CD4-positive, alpha-beta T cell treated with Interleukin-4 for 4 hours (primary cell): ENCODE data around the gene CD72.
"Not testable (repeated sequence)": the region's sequence is repeated elsewhere in the genome, so short reads cannot be mapped to it uniquely, and the experiment has no call there.

Experiments used
- DNase-seq: peaks from one replicate; pipeline ENCODE4 v3.0.0-alpha.2; 2020

CD72 gene

DNA sequence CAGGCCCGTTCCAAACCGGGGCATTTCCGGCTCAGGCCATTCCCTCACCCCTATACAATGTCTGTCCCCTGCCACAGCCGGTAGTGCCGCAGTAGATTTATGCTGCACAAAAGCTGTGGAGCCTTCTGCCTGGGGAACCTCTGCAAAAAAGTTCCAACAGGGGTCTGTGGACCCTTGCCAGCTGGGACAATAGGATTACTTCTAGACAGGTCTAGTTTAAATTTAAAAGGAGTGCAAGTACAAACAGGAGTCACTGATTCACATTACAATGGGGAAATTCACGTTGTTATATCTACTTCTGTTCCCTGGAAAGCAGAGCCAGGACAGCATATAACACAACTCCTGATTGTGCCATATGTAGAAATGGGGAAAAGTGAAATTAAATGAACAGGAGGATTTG is 34.7 kb downstream of the CD72 start:
- DNase-seq: not testable (repeated sequence)

DNA sequence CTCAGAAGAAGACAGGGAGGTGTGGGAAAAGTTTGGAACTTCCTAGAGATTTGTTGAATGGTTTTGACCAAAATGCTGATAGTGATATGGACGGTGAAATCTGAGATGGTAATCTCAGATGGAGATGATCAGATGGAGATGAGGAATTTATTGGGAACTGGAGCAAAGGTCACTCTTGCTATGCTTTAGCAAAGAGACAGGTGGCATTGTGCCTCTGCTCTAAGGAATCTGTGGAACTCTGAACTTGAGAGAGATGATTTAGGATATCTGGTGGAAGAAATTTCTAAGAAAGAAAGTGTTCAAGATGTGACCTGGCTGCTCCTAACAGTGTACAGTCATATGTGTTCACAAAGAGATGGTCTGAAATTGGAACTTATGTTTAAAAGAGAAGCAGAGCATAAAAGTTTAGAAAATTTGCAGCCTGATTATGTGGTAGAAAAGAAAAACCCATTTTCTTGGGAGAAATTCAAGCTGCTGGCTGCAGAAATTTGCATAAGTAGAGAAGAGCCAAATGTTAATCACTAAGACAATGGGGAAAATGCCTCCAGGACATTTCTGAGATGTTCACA is 38.5 kb downstream of the CD72 start:
- not testable (repeated sequence) for DNase-seq

DNA sequence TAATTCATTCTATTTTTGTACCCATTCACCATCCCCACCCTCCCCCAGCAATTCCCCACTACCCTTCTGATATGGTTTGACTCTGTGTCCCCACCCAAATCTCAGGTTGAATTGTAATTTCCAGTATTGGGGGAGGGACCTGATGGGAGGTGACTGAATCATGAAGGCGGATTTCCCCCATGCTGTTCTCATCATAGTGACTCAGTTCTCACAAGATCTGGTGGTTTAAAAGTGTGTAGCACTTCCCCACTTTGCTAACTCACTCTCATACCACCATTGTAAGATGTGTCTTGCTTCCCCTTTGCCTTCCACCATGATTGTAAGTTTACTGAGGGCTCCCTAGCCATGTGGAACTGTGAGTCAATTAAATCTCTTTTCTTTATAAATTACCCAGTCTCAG is 39.1 kb downstream of the CD72 start:
- no peak for DNase-seq

DNA sequence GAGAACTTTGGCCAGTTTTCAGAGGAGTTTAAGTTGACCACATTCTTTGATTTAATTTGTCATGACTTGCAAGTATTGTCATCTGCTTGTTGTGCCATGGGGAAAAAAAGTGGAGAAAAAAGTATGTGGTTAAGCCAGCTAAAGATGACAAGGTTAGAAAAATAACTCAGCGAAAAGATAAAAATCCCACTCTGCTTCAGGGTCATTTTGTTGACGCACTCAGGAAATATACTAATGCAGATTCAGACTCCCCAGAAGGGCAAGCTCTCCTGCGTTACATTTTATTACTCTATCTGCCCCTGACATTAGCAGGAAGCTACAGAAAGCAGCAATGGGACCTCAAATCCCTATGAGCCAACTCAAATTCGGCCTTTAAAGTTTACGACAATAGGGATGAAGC is 40.7 kb downstream of the CD72 start:
- DNase-seq: no peak

DNA sequence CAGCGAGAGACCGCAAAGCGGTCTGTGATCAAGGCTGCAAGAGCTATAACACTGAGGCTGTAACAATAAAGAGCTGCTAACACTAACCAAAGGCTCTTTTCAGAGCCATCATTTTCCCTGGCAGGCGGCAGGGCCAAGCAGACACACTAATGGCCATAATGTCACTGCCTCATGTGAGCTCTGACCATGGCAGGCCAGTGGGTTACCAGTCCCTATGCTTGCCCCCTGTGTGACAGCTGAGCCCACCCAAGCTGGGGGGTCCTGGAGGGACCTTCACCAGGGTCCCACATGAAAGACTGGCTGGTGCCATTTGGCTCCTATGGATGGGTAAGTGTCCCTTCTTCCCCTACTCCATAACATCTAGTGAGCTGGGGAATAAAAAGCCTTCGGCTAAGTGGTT is 42.7 kb downstream of the CD72 start:
- no peak for DNase-seq

DNA sequence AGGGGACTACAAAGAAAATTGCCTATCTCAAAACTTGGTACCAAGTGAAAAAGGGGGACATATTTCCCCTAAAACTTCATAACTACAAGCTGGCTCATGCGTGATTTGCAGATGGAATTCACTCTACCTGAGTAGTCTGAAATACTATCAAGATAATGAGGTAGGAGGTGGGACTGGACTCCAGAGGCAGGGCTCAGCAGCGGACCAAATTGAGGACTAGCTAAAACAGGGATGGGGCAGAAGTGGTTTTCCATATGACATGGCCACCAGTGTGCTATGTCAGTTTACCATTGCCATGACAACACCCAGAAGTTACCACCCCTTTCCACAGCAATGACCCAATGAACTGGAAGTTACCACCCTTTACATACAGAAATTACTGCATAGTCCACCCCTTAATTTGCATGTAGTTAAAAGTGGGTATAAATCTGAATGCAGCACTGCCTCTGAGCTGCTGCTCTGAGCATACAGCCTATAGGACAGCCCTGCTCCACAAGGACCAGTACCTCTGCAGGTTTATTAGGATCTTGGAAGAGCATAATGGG is 43.6 kb downstream of the CD72 start:
- no peak for DNase-seq

DNA sequence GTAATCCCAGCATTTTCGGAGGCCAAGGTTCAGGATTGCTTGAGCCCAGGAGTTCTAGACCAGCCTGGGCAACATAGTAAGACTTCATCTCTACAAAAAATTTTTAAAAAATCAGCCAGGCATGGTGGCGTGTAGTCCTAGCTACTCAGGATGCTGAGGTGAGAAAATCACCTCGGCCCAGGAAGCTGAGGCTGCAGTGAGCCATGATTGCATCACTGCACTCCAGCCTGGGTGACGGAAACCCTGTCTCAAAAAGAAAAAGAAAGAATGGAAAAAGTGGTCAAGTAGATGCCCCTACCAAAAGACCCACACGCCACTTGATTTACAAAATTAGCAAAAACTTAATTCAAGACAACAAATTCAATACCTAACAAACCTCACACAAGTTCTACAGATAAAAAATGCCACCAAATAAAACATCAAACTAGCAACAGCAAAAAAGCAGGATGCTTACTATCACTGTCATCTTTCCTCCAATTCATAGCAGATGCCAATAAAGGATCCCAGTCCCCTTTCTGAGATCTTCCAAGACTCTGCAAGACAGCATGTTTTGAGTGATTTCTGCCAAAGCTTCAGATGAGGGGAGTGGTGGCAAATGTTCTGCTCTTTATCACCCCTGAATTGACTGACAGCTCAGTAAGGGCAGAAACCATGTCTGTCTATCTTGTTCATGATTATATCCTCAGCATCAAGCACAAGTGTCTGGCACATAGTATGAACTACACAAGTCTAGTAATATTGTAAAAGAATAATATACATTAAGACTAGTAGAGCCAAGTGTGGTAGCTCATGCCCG is 47.3 kb downstream of the CD72 start:
- peak; percentile 2 for DNase-seq

DNA sequence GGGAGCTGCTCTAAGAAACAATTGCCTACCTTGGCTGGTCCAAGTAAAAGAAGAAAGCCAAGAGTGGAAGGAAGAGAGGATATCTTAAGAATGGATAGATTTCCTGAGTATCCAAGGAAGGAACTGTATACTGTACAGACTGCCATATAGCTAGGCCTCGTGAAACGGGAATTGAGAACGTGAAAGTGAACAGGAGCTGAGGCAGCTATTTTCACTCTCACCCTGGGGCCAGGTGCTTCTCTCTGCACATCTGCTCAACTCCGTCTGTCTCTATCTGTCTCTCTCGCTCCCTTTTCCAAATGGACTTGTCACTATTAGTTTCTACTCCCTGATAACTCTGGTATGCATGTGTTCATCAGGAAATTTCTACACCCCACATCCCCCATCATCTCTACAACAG is 49.0 kb downstream of the CD72 start:
- DNase-seq: no peak

DNA sequence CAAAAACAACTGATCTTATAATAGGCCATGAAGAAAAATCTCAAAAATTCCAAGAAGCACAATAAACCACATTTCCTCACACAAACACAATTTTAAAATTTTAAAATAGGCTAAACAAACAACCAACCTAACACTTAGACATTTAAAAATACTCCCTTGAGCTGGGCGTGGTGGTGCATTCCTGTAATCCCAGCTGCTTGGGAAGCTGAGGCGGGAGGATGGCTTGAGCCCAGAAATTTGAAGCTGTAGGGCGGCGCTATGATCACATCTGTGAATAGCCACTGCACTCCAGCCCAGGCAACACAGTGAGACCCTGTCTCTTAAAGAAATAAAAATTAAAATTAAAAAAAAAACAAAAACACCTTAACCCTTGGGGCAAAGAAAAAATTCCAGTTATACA is 50.0 kb downstream of the CD72 start:
- DNase-seq: no peak

DNA sequence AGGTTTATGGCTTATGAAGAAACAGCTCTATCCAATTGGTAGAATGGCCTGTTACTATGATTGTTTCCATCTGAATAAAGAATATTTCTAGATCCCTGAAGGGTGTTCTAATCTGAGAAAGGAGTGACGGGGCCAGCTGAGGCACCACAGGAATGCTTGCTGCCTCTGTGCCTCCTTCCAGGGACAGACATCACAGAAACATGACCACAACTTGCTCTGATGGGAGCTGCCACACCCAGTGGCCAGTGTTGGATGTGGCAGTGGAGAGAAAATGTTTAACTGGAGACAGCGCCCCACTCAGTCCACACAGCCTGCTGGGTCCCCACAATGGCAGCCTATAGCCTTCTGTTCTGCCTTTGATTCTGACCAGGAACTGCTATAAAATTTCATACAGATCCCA is 51.8 kb downstream of the CD72 start:
- no peak for DNase-seq

DNA sequence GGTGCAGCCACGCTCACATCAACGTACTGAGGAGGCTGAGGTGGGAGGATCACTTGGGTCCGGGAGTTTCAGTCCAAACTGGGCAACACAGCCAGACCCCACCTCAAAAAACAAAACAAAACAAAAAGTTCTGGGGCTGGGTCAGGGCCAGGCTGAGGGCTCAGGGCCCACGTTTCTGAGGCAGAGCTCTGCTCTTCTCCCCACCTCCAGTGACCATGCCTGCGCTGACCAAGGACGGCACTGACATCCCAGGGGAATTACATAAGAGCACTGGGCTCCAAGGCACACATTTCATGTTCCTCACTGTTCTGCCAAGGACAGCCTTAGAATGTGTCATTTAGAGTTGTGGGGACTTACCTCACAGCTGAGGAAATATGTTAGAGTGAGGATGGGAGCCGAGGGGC is 53.6 kb downstream of the CD72 start:
- DNase-seq: no peak

DNA sequence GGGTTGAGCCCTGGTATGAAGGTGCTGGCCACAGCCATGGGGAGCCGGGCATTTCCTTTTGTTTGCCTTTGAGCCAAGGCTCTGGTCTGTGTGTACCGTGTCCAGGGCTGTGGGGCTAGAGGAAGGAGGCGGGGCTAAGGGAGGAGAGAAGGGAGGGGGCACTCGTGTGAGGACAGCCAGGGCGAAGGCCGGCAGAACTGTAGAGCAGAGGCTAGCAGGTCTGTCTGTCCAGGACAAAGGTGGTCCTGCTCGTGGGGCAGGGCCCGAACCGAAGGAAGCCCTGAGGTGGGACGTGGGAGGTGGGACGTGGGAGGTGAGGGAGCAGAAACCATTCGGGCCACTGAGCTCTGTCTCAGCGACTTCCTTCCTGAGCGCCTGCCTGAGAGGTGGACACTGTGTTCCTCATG is 54.4 kb downstream of the CD72 start:
- DNase-seq: no peak

DNA sequence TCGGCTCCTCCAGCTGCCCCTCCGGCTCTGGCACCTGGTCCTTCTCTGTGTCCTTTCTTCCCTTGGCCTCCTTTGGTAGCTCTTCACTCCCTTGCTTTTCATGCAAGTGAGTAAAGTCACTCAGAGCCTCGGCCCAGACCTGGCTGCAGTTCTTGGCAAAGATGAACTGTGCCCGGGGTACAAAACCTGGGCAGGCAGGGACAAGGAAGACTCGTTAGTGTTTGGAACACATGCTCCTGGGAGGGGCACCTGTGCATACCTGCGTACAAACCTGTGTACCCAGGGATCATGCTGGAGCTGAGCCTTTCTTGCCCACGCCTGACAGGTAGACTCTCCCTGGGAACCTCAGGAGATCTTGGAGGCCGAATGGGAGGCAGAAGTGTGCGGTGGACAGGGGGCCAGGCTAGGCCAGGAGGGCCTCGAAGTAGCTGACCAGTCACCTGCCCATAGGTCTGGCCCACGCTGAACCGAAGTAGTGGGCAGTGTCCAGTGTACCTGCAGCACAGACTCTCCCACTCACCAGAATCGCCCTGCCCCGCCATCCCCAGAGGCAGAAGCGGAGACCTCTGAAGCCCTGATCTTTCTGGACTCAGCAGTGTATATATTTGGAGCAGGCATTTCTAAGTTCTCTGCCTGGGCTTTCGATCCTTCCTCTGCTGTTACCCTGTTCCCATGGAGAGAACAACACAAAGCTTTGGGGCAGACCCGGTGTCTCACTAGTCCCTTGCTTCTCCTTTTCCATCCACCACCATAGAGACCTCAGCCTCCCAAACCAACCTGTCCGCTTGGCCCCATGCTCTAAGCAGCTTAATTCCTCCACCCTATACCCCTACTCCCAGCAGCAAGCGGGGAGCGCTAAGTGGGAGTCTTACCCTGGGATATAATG is 55.1 kb downstream of the CD72 start:
- no peak for DNase-seq

DNA sequence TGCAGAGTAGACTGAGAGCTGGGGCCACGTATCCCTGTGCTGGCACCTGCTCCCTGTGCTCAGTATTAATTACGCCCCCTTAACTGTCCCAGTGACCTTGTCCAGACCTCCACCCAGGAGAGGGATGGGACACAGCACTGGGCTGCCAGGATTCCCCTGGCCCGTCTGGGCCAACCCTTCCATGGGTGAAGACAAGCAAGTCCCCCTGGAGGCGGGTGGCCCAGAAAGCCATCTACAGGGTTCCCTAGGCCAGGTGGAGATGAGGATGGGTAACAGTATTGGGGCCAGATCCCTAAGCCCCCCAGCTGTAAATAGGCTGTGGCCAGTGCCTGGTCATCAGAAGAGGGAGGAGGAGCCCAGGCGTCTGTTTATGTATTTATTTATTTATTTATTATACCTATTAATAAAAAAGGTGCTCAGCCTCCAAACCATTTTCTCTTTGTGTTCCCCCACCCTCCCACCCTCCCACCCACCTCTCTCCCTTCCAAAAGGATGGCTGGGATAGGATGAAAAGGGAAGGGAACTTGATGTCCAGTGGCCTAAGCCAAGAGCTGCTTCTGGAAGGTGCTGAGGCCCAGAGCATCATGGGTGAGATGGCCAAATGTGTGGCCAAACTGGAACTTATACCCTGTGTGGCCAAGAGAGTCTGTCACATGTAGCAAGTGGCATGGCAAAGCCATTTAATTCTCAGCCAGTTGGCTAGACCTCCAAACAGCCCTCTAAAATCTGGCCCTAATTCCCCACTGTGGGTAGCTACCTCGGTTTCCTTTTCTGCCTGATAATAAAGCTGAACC is 56.5 kb downstream of the CD72 start:
- no peak for DNase-seq

DNA sequence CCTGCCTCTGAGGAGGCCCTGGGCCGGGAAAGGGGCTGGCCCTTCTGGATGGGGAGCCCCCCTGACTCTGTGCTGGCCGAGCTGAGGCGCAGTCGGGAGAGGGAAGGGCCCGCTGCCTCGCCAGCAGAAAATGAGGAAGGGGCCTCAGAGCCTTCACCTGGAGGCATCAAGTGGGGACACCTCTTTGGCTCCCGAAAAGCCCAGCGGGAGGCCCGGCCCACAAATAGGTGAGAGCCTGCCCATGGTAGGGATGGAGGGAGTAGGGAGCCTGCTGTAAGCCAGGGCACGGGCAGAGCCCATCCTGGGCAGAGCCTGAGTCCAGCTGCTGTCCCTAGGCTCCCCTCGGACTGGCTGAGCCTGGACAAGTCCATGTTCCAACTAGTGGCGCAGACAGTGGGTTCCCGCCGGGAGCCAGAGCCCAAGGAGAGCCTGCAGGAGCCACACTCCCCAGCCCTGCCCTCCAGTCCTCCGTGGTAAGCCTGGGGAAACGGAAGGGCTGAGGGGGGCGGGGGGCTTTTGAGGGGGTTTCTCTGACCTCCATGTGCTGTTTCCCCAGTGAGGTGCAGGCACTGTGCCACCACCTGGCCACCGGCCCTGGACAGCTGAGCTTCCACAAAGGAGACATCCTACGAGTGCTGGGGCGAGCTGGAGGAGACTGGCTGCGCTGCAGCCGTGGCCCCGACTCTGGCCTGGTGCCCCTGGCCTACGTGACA is 57.4 kb downstream of the CD72 start:
- no peak for DNase-seq
